ENCODE data around the gene CCDC15. TPM values are rescaled to one million over a fixed set of nuclear protein-coding genes. Genes with fewer than 3 reads are reported as not detected.
"Not testable (repeated sequence)": the region's sequence is repeated elsewhere in the genome, so short reads cannot be mapped to it uniquely, and the experiment has no call there.

CCDC15 gene
- total RNA-seq, 1 donor from 2014 or later: 4.0 TPM

- H3K4me1 Mint-ChIP-seq (ENCODE audit: low read depth): no peaks in the 10 kb centered on the region
- H3K36me3 Mint-ChIP-seq (ENCODE audit: insufficient read depth): no peaks in the 10 kb centered on the region
- DNase-seq (ENCODE audit: low spot score, unreplicated experiment): no peak
- peaks cover 16% of the 10 kb centered on the region for H3K27me3 Mint-ChIP-seq
- H3K9me3 Mint-ChIP-seq (ENCODE audit: low read depth): peaks cover 7% of the 10 kb centered on the region
- no peak overlapping the region for H3K4me3 Mint-ChIP-seq (ENCODE audit: low read depth)
- H3K27ac Mint-ChIP-seq: no peak overlapping the region
- no peak for TF ChIP-seq CTCF (IDR thresholded peaks at IDR 0.05; ENCODE audit: unreplicated experiment)
These were observed 3.2 kb upstream of the CCDC15 start for GRCh38 chr11:124950601-124951330.

GRCh38 chr11:124951341-124951740 is 2.7 kb upstream of the CCDC15 start:
- Mint-ChIP-seq H3K27ac (no peak overlapping the region), H3K36me3 (ENCODE audit: insufficient read depth) (no peaks in the 10 kb centered on the region), H3K9me3 (ENCODE audit: low read depth) (peaks cover 7% of the 10 kb centered on the region), H3K4me3 (ENCODE audit: low read depth) (no peak overlapping the region), H3K27me3 (peaks cover 14% of the 10 kb centered on the region), H3K4me1 (ENCODE audit: low read depth) (no peaks in the 10 kb centered on the region)
- no peak for DNase-seq (ENCODE audit: low spot score, unreplicated experiment)
- TF ChIP-seq CTCF (IDR thresholded peaks at IDR 0.05; ENCODE audit: unreplicated experiment): no peak

- Mint-ChIP-seq H3K36me3 (ENCODE audit: insufficient read depth) (no peaks in the 10 kb centered on the region), H3K27ac (no peak overlapping the region), H3K27me3 (no peaks in the 10 kb centered on the region), H3K4me3 (ENCODE audit: low read depth) (no peak overlapping the region), H3K4me1 (ENCODE audit: low read depth) (no peaks in the 10 kb centered on the region), H3K9me3 (ENCODE audit: low read depth) (no peaks in the 10 kb centered on the region)
- TF ChIP-seq CTCF (IDR thresholded peaks at IDR 0.05; ENCODE audit: unreplicated experiment): no peak
- no peak for DNase-seq (ENCODE audit: low spot score, unreplicated experiment)
These were observed 571 bp downstream of the CCDC15 start for GRCh38 chr11:124954590-124954955.

GRCh38 chr11:124955035-124955434 is 1.0 kb downstream of the CCDC15 start:
- H3K27ac Mint-ChIP-seq: no peak overlapping the region
- TF ChIP-seq CTCF (IDR thresholded peaks at IDR 0.05; ENCODE audit: unreplicated experiment): no peak
- no peaks in the 10 kb centered on the region for H3K4me1 Mint-ChIP-seq (ENCODE audit: low read depth)
- H3K4me3 Mint-ChIP-seq (ENCODE audit: low read depth): no peak overlapping the region
- H3K36me3 Mint-ChIP-seq (ENCODE audit: insufficient read depth): no peaks in the 10 kb centered on the region
- H3K9me3 Mint-ChIP-seq (ENCODE audit: low read depth): no peaks in the 10 kb centered on the region
- no peak for DNase-seq (ENCODE audit: low spot score, unreplicated experiment)
- no peaks in the 10 kb centered on the region for H3K27me3 Mint-ChIP-seq

GRCh38 chr11:124961972-124962609 is 8.1 kb downstream of the CCDC15 start:
- H3K4me3 Mint-ChIP-seq (ENCODE audit: low read depth): no peak overlapping the region
- H3K4me1 Mint-ChIP-seq (ENCODE audit: low read depth): no peaks in the 10 kb centered on the region
- no peaks in the 10 kb centered on the region for H3K27me3 Mint-ChIP-seq
- H3K36me3 Mint-ChIP-seq (ENCODE audit: insufficient read depth): peaks cover 5% of the 10 kb centered on the region
- H3K9me3 Mint-ChIP-seq (ENCODE audit: low read depth): peaks cover 5% of the 10 kb centered on the region
- TF ChIP-seq CTCF (IDR thresholded peaks at IDR 0.05; ENCODE audit: unreplicated experiment): peak; percentile 73
- H3K27ac Mint-ChIP-seq: no peak overlapping the region
- no peak for DNase-seq (ENCODE audit: low spot score, unreplicated experiment)

- not testable (repeated sequence) for DNase-seq (ENCODE audit: low spot score, unreplicated experiment); H3K27ac Mint-ChIP-seq; H3K4me3 Mint-ChIP-seq (ENCODE audit: low read depth); H3K27me3 Mint-ChIP-seq; H3K4me1 Mint-ChIP-seq (ENCODE audit: low read depth); H3K36me3 Mint-ChIP-seq (ENCODE audit: insufficient read depth); H3K9me3 Mint-ChIP-seq (ENCODE audit: low read depth)
These were observed 14.2 kb downstream of the CCDC15 start for GRCh38 chr11:124968197-124968596.
